ENCODE results near the gene BTBD1.

The BTBD1 gene

GRCh38 chr15:82995938-82996337 lies 71.1 kb downstream of the BTBD1 start:
- FAIRE-seq (no peak), DNase-seq (ENCODE audit: low spot score) (no peak)

GRCh38 chr15:82995076-82995475 lies 72.0 kb downstream of the BTBD1 start:
- DNase-seq (ENCODE audit: low spot score) (no peak), FAIRE-seq (no peak)

GRCh38 chr15:82993144-82993543 lies 73.9 kb downstream of the BTBD1 start:
- DNase-seq (ENCODE audit: low spot score) (no peak), FAIRE-seq (no peak)

DNA sequence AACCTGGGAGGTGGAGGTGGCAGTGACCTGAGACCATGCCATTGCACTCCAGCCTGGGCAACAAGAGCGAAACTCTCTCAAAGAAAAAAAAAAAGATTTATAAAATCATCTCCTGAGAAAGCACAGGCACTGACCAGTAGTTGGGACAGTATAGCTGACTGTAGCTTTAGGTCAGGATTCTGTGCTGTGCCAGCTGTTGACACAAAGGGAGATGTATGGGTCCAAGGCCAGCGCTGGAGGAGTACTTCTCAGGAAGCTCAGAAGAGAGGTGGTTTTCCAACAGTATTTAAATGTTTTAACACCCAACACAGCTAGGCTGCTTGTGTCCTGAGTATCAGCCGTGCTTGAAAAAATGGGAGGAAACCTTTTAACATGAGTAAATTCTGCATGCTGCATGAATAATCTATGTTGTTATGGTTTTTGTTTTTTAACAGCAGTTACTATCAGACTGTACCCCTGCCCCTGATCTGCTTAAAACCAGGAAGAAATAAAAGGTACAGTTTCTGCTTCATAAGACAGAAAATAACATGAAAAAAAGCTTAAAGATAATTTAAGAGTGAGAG lies 74.5 kb downstream of the BTBD1 start:
- FAIRE-seq (no peak), DNase-seq (ENCODE audit: low spot score) (no peak)

GRCh38 chr15:82986442-82986780 lies 80.6 kb downstream of the BTBD1 start:
- FAIRE-seq, result no peak
- peak; percentile 6 for DNase-seq (ENCODE audit: low spot score)

DNA sequence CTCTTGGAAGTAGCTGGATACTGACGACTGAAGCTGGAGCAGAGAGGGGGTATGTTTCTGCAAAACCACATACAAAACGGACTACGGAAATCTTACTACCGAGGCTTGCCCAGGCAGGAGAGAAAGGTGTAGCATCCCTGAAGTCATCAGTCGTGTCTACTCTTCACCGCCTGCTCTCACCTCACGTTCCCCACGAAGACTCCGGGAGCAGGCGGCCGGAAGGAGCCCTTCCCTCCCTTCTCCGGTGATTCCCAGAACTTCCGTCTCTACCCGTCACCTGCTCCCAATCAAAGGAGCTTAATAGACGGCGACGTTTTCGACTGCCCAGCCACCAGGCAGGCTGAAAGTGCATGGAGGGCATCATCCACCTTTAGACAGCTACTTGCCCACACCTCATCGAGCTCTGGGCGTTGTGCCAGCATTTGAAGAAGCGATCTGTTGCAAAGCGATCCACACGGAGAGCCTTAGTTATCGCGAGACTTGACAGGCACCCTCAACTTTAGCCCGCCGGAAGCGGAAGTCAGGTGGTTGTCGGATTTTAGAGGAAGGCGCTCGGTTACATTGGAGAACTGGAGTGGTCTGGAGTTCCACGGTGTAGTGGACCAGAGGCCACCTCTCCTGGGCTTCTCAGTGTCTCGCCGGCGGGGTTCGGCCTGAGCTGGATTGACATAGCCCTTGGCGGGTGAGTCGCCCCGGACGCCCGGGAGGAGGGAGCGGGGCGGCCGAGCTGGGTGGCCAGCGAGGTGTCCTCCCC lies 81.2 kb downstream of the BTBD1 start, which contains the start of gene RAMAC:
RAMAC (plus strand) TSS at position 523 of the 754 bp plus-strand sequence. CDS start 2,809 bp downstream, outside the sequence.
- FAIRE-seq (peak; percentile 77), DNase-seq (ENCODE audit: low spot score) (peak; percentile 93)

DNA sequence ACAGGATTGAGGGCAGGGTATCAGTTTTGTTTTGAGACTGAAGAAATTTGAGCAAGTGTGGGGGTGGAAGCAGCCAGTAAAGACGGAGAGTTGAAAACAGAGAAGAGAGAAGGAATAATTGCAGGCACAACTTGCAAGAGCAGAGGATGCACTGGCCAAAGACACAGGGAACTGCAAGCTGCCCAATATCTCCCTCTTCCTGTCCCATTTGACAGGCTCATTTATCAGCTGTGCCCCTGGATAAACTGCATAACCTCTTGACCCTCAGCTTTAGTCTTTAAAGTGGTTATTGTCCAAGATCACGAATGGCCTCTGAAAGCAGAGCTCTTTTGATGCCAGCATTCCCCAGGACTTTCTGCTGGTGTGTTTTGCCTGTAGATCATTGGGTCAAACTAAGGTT lies 86.1 kb downstream of the BTBD1 start:
- FAIRE-seq, result no peak
- no peak for DNase-seq (ENCODE audit: low spot score)

DNA sequence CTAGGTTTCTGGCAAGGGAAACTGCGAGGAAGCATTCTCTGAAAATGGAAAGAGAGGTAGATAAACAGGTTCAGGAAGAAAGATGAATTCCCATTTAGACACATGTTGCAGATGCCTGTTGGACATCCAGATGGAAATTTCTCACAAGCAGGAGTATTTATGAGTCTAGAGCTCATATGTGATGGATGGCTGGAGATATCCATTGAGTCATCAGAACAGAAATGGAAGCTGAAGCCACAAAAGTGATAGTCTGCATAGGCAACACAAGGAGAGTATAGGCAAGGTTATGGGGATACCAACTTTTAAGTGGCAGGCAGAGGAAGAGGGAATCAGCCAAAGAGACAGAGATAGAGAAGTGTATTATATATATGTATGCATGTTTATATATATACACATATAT lies 87.3 kb downstream of the BTBD1 start:
- no peak for DNase-seq (ENCODE audit: low spot score)
- FAIRE-seq, result no peak

DNA sequence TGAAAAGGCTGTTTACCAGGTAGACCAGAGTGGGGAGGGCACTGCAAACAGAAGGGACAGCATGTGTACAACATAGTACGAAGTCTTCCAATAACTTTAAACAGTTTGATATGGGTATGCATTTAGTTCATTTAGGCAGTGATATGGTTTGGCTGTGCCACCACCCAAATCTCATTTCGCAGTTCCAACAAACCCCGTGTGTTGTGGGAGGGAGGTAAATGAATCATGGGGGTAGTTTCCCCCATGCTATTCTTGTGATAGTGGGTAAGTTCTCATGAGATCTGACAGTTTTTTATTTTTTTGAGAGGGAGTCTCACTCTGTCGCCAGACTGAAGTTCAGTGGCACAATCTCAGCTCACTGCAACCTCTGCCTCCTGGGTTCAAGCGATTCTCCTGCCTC lies 88.6 kb downstream of the BTBD1 start:
- FAIRE-seq (no peak), DNase-seq (ENCODE audit: low spot score) (no peak)

GRCh38 chr15:82977076-82977475 lies 90.0 kb downstream of the BTBD1 start:
- no peak for DNase-seq (ENCODE audit: low spot score)

GRCh38 chr15:82972990-82973389 lies 94.1 kb downstream of the BTBD1 start:
- FAIRE-seq (no peak), DNase-seq (ENCODE audit: low spot score) (no peak)

More at GRCh38 chr15:82977076-82977475, 90.0 kb downstream of the BTBD1 start:
- no peak for FAIRE-seq

DNA sequence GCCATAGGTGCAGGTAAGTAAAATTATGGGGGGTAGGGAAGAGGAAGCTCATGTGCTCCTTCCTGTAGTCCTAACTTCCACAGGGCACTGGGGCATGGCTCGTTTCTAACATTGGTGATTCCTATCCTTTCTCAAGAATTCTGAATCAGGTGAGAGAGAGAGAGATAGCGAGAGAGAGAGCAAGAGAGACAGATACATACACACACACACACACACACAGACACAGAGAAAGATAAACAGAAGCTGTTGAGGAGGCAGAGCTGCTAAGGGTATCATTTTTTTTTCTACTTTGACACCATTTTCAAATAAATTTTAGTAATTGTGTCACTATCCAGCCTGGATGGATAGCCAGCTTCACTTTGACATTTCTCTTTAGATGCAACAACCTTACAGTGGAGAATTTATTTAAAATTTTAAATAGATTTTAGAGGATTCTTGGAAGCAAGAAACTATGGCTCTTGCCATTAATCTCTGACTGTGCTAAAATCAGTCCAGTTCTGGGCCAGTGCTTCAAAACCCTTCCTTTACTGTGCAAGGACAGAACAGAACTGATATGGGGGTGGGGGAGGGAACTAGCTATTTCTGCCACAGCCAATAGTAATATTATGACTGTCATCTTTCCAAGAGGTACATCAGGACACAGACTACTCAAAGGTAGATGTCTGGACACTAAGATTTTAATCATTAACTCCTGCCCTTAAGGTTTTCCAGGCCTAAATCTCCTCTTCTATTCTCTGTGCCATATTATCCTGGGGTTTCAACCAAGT lies 95.7 kb downstream of the BTBD1 start:
- FAIRE-seq (no peak), DNase-seq (ENCODE audit: low spot score) (no peak)

DNA sequence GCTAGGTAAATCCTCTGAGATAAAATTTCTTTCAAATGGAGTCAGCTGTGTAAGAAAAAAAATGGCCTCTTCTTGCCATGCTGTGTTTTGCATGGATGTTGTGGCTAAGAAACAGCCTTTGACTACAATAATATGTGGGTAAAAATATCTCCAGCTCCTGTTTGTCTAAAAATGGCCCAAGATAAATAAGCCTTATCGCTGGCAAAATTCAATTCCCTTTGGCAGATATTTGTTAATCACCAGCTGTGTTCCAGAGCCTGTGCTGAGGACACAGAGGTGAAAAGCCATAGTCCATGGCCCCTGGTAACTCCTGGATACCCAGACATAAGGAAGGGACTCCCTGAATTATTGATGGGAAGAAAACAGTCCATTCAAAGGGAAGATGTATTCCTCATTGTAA lies 96.4 kb downstream of the BTBD1 start:
- FAIRE-seq, result no peak
- DNase-seq (ENCODE audit: low spot score), result no peak

GRCh38 chr15:82970078-82970686 lies 96.9 kb downstream of the BTBD1 start:
- FAIRE-seq, result no peak
- DNase-seq (ENCODE audit: low spot score), result no peak

- no peak for DNase-seq (ENCODE audit: low spot score)
- FAIRE-seq, result no peak
Measured at GRCh38 chr15:82969353-82969752, 97.7 kb downstream of the BTBD1 start.

DNA sequence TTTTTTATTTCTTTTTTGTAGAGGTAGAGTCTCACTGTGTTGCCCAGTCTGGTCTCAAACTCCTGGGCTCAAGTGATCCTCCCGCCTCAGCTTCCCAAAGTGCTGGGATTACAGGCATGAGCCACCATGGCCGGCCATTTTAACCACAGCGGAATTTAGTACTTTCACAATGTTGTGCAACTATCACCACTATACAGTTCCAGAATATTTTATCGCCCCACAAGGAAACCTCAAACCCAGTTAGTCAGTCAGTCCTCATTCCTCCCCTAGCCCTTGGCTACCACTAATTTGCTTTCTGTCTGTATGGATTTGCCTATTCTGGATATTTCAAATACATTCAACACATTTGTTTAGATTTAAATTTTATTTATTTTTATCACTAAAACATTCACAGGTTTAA lies 99.0 kb downstream of the BTBD1 start:
- FAIRE-seq, result no peak
- peak; percentile 13 for DNase-seq (ENCODE audit: low spot score)

DNA sequence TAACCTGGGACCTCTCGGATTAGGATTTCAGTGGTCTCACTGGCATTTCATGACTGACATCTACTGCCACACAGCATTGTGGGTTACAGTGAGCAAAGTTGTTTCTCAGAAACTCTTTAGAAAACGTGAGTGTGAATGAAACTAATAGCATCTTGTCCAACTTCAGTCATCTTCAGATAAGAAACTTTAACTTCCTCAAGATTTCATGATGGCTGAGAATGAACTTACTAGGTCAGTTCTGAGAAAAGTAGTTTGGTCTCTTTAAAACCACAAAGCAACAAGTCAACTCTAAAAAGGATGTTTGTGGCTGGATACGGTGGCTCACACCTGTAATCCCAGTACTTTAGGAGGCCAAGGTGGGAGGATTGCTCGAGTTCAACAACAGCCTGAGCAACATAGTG lies 100.4 kb downstream of the BTBD1 start:
- DNase-seq (ENCODE audit: low spot score), result no peak
- no peak for FAIRE-seq

Measured in RCC 7860 (cell line).